ENCODE measurements around the gene OPA1.

The OPA1 gene

DNA sequence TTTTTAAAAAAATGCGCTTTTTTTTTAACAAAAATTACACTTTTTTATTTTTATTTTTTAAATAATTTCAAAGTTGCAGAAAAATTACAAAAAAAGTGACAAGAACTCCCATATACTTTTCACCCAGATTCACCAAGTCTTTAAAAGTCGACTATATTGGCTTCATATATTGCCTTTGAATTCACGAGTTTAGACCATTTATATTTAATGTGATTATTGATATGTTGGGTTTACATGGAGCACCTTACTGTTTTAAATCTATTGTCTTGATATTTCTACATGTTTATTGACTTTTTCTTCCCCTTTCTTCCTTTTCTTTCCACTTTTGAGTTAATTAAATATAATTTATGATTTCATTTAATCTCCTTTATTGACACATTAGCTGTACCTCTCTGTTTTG is 127.2 kb downstream of the OPA1 start:
- Histone ChIP-seq H3K27me3 (ENCODE audit: control insufficient read depth, insufficient read depth, low read length) (no peaks in the 10 kb centered on the region), H3K4me2 (ENCODE audit: low read length) (no peak overlapping the region), H3K9ac (no peak overlapping the region), H3K36me3 (ENCODE audit: control insufficient read depth, insufficient read depth, low read length) (no peaks in the 10 kb centered on the region), H3K4me1 (no peaks in the 10 kb centered on the region), H3K4me3 (ENCODE audit: low read depth, low read length) (no peak overlapping the region), H2AFZ (no peak overlapping the region), H3K9me3 (ENCODE audit: control insufficient read depth, low read length) (no peaks in the 10 kb centered on the region), H3K27ac (no peak overlapping the region), H3K79me2 (no peaks in the 10 kb centered on the region)
- no peak for TF ChIP-seq CTCF (IDR thresholded peaks at IDR 0.05)

- no peak for TF ChIP-seq CTCF (IDR thresholded peaks at IDR 0.05)
- no peaks in the 10 kb centered on the region for H3K79me2 ChIP-seq
- H3K36me3 ChIP-seq (ENCODE audit: control insufficient read depth, insufficient read depth, low read length): no peaks in the 10 kb centered on the region
- H3K4me1 ChIP-seq: no peaks in the 10 kb centered on the region
- no peak overlapping the region for H3K4me2 ChIP-seq (ENCODE audit: low read length)
- H3K27ac ChIP-seq: no peak overlapping the region
- no peak overlapping the region for H3K4me3 ChIP-seq (ENCODE audit: low read depth, low read length)
- H3K27me3 ChIP-seq (ENCODE audit: control insufficient read depth, insufficient read depth, low read length): no peaks in the 10 kb centered on the region
- no peak overlapping the region for H2AFZ ChIP-seq
- H3K9ac ChIP-seq: no peak overlapping the region
- H3K9me3 ChIP-seq (ENCODE audit: control insufficient read depth, low read length): no peaks in the 10 kb centered on the region
Measured at GRCh38 chr3:193722566-193722965, 129.6 kb downstream of the OPA1 start.

DNA sequence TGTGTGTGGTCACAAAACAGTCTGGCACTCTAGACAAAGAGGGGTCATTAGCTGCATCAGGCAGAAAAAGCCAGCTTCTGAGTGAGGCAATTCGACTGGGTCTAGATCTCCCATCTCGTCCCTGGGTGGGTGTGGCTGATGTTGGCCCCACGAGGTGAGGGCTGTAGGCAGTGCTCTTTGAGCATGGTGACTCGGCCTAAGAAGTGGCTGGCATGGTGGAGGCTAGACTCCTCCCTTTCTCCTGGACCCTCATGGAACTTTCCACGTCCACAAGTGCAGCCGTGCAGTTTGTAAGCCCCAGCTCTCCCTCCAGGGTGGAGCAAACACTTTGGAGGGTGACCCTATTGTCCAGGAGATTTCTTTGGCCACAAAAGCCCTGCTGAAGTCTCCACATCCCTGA is 134.1 kb downstream of the OPA1 start:
- no peaks in the 10 kb centered on the region for H3K4me1 ChIP-seq
- H3K9ac ChIP-seq: no peak overlapping the region
- no peak overlapping the region for H2AFZ ChIP-seq
- no peaks in the 10 kb centered on the region for H3K79me2 ChIP-seq
- no peak overlapping the region for H3K27ac ChIP-seq
- H3K4me3 ChIP-seq (ENCODE audit: low read depth, low read length): no peak overlapping the region
- no peak overlapping the region for H3K4me2 ChIP-seq (ENCODE audit: low read length)
- H3K36me3 ChIP-seq (ENCODE audit: control insufficient read depth, insufficient read depth, low read length): no peaks in the 10 kb centered on the region
- TF ChIP-seq CTCF (IDR thresholded peaks at IDR 0.05): no peak
- H3K9me3 ChIP-seq (ENCODE audit: control insufficient read depth, low read length): no peaks in the 10 kb centered on the region
- H3K27me3 ChIP-seq (ENCODE audit: control insufficient read depth, insufficient read depth, low read length): no peaks in the 10 kb centered on the region

DNA sequence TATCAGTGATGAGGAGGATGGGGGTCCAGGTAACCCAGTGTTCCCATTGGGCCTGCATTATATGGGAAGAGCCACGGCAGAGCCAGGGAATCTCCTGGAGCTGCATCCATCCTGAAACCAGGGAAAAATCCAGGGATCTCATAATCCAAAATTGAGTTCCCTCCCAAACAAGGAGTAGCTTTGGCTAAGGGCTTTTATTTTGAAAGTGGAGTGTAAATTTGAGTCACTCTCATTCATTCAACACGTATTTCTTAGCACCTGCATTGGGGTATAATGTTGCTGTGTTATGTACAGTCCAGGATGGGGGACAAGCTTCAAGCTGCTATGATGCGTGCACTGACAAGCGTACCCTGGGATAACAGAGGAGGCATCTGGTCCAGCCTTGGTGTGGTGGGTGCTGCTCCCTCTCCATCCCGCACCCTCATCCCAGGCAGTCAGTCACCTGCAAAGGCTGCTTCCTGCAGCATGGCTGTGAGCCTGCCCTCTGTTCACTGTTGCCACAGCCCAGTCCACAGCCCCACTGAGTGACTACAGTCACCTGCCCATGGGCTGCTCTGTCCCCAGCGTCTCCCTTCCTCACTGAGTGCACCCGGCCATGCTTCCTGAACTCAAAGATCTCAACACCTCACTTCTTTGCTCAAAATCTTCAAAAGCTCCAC is 135.6 kb downstream of the OPA1 start:
- Histone ChIP-seq H3K4me3 (ENCODE audit: low read depth, low read length) (no peak overlapping the region), H3K36me3 (ENCODE audit: control insufficient read depth, insufficient read depth, low read length) (no peaks in the 10 kb centered on the region), H3K4me2 (ENCODE audit: low read length) (no peak overlapping the region), H3K27me3 (ENCODE audit: control insufficient read depth, insufficient read depth, low read length) (no peaks in the 10 kb centered on the region), H3K4me1 (no peaks in the 10 kb centered on the region), H3K9ac (no peak overlapping the region), H2AFZ (no peak overlapping the region), H3K27ac (no peak overlapping the region), H3K9me3 (ENCODE audit: control insufficient read depth, low read length) (no peaks in the 10 kb centered on the region), H3K79me2 (no peaks in the 10 kb centered on the region)
- no peak for TF ChIP-seq CTCF (IDR thresholded peaks at IDR 0.05)

- TF ChIP-seq CTCF (IDR thresholded peaks at IDR 0.05): no peak
- Histone ChIP-seq H3K4me2 (ENCODE audit: low read length) (no peak overlapping the region), H3K4me3 (ENCODE audit: low read depth, low read length) (no peak overlapping the region), H3K9me3 (ENCODE audit: control insufficient read depth, low read length) (no peaks in the 10 kb centered on the region), H3K9ac (no peak overlapping the region), H3K4me1 (no peaks in the 10 kb centered on the region), H3K36me3 (ENCODE audit: control insufficient read depth, insufficient read depth, low read length) (no peaks in the 10 kb centered on the region), H3K27ac (no peak overlapping the region), H3K27me3 (ENCODE audit: control insufficient read depth, insufficient read depth, low read length) (no peaks in the 10 kb centered on the region), H3K79me2 (no peaks in the 10 kb centered on the region), H2AFZ (no peak overlapping the region)
Measured at GRCh38 chr3:193729088-193729465, 136.1 kb downstream of the OPA1 start.
